PFSK-1 (cell line): Measurements from ENCODE around the gene FCRL6.

Experiments used
- FOXP2 ChIP-seq: optimal IDR thresholded peaks from 2 replicates; pipeline ENCODE3; 2011; ENCODE audit warnings: borderline replicate concordance, control low read depth, inconsistent platforms; ENCODE audit not compliant: insufficient read depth; ENCODE audit errors: extremely low read length, extremely low read depth
- POLR2AphosphoS5 ChIP-seq: IDR thresholded peaks from 2 replicates; pipeline ENCODE4 v1.6.1; 2012; ENCODE audit warnings: low read depth, mild to moderate bottlenecking, control low read depth, low read length, moderate library complexity
- SIN3A ChIP-seq: IDR thresholded peaks from 2 replicates; pipeline ENCODE4 v1.6.1; 2012; ENCODE audit warnings: mild to moderate bottlenecking, low read length, moderate library complexity, borderline replicate concordance; ENCODE audit not compliant: insufficient read depth
- TAF1 ChIP-seq: IDR thresholded peaks from 2 replicates; pipeline ENCODE4 v1.6.1; 2012; ENCODE audit warnings: low read length, control low read depth, borderline replicate concordance; ENCODE audit not compliant: insufficient read depth
- TF ChIP-seq, protein P1 (sequence below), 2 experiments: IDR thresholded peaks; 2 replicates each; pipeline versions ENCODE4 v1.6.1 to v1.8.0; 2011 to 2012; ENCODE audit warnings: low read depth in 2 of 2, low read length in 2 of 2, control low read depth in 1 of 2, inconsistent platforms in 1 of 2, mild to moderate bottlenecking in 1 of 2, moderate library complexity in 1 of 2; ENCODE audit not compliant: insufficient read depth in 1 of 2

DNA sequence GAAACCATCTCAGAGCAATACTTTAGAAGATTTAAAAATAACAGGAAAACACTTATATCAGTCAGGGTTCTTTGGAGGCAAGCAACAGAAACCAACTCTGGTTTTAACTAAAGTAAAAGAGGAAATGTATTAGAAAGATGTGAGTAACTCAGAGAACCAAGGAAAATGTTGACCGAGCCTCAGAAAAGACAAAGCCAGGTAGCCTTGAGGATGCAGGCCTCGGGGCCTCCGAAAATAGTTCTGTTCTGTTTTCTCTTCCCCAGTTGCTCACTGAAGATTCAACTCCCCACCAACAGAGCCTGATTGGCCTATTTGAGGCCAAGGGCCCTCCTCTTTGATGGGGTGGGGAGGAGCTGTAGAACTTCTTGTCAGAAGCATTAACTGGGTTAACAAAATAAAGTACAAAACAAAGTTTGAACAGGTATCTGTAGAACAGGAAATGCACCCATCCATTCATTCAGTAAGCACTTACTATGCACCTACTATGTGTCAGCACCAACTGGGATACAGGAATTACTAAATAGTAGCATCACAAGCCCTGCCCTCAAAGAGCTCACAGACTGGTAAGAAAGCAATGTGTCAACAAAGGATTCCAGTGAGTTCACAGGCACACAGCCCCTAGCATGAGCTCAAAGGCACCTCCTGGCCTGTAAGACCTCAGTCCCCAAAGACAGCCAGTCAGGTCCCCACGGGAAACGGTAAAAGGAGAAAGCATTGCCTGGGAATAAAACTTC is 37.1 kb downstream of the FCRL6 start:
- TF ChIP-seq POLR2AphosphoS5 (no peak), TAF1 (no peak), SIN3A (no peak), FOXP2 (no peak)
- TF ChIP-seq, protein P1, sequence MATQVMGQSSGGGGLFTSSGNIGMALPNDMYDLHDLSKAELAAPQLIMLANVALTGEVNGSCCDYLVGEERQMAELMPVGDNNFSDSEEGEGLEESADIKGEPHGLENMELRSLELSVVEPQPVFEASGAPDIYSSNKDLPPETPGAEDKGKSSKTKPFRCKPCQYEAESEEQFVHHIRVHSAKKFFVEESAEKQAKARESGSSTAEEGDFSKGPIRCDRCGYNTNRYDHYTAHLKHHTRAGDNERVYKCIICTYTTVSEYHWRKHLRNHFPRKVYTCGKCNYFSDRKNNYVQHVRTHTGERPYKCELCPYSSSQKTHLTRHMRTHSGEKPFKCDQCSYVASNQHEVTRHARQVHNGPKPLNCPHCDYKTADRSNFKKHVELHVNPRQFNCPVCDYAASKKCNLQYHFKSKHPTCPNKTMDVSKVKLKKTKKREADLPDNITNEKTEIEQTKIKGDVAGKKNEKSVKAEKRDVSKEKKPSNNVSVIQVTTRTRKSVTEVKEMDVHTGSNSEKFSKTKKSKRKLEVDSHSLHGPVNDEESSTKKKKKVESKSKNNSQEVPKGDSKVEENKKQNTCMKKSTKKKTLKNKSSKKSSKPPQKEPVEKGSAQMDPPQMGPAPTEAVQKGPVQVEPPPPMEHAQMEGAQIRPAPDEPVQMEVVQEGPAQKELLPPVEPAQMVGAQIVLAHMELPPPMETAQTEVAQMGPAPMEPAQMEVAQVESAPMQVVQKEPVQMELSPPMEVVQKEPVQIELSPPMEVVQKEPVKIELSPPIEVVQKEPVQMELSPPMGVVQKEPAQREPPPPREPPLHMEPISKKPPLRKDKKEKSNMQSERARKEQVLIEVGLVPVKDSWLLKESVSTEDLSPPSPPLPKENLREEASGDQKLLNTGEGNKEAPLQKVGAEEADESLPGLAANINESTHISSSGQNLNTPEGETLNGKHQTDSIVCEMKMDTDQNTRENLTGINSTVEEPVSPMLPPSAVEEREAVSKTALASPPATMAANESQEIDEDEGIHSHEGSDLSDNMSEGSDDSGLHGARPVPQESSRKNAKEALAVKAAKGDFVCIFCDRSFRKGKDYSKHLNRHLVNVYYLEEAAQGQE (IDR thresholded peaks at IDR 0.05; ENCODE audit: insufficient read depth in 1 of 2, low read depth in 2 of 2, low read length in 2 of 2): no peak
